HG03571 (cell line): ENCODE results near the gene SURF2.

ENCODE experiments used
- ATAC-seq: cut with Tn5 transposase; IDR thresholded peaks from one replicate; pipeline ENCODE4 v1.9.1; 2021; ENCODE audit not compliant: unreplicated experiment

The SURF2 gene

DNA sequence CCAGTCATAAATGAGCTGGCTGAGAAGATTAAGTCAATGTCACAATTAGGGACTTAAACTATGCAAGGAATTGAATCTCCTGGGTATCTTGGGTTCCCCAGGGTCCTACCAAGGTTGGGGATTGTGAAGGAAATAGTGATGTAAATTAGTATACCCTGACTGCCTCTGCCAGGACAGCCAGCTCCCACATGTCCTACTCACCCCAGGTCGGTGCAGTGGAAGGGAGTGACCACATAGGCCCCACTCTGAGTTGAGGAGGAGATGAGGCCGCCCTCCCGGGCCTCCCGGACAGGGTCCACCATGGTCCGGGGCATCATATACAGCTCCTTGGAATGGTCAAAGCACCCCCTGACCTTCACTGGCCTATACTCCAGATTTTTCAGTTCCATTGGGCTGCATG lies 2.8 kb upstream of the SURF2 start:
- no peak for ATAC-seq

DNA sequence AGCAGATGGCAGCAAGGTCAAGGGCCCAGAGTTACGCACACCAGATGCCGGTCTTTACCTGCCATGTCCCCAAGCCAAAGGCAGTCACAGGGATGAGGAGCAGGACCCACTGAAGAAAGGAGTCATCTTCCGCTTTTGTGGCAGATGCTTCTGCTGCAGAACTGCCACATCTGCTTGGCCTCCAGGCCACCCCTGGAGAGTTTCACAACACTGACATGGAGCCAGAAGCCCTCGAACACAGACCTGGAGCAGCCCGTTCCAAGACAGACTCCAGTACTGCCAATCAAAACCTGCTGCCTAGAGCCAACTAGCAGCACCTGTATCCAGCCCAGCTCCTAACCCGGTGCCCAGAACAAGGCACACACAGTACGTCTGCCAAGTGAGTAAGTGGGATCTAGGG lies 1.6 kb upstream of the SURF2 start:
- no peak for ATAC-seq

DNA sequence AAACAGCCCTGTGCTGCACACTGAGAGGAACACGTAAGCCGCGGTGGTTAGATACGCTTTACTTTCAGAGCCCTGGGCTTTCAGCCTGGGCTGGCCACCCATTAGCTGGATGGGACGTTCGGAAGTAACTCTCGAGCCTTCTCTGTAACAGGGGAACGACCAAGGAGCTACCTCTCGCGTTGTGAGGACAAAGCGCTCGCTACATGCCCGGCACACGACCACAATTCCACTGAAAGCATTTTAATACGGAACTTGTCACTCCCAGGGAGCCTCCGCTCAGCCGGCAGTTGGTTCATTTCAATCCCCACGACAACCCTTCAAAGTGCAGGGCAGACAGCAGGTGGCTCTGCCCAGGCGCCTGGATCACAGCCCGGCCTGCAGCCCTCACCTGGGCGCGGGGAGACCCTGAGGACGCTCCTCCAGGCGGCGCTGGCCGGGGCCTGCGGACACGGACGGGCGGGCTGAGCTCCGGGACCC lies 431 bp upstream of the SURF2 start:
- no peak for ATAC-seq

DNA sequence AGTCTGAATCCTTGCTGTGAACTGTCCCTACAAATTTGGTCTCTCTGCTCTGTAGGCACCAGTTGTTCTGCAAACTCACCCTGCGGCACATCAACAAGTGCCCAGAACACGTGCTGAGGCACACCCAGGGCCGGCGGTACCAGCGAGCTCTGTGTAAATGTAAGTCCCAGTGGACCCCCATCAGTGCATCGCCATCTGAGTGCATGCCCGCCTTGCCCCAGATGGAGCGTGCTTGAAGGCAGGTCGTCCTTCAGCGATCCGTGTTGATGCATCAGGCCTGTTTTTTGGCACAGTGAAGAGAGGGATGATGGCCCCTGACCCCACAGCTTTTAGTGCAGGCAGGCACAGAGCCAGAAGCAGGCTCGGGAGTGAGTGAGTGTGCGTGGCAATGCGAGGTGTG lies 1.3 kb downstream of the SURF2 start:
- no peak for ATAC-seq

DNA sequence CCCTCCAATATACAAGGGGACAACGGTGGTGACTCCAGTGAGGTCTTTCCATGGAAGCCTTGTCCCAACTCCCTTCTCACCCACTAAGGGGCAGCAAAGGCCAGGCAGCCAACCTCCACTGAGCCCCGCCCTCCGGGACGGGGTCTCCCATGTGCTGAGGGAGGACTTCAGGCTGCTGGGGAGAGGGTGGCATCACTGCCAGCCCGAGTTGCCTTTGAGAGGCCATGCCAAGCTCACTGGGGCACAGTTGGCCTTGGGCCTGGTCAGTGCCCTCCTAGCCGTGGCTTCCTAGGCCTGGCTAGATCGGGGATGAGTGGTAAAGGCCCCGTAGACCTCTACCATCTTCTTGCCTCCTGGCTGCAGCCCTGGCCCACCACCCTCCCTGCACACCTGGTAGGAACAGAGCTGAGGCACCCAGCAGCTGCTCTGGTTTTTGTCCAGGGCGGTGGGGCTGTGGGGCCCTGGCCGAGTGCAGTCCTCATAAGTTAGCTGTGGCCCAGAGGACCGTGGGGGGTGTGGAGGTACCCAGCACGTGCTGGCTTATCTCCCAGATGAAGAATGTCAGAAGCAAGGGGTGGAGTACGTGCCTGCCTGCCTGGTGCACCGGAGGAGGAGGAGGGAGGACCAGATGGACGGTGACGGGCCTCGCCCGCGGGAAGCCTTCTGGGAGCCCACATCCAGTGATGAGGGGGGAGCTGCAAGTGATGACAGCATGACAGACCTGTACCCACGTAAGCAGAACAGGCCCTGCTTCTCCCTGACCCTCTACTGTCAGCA lies 3.2 kb downstream of the SURF2 start:
- no peak for ATAC-seq

DNA sequence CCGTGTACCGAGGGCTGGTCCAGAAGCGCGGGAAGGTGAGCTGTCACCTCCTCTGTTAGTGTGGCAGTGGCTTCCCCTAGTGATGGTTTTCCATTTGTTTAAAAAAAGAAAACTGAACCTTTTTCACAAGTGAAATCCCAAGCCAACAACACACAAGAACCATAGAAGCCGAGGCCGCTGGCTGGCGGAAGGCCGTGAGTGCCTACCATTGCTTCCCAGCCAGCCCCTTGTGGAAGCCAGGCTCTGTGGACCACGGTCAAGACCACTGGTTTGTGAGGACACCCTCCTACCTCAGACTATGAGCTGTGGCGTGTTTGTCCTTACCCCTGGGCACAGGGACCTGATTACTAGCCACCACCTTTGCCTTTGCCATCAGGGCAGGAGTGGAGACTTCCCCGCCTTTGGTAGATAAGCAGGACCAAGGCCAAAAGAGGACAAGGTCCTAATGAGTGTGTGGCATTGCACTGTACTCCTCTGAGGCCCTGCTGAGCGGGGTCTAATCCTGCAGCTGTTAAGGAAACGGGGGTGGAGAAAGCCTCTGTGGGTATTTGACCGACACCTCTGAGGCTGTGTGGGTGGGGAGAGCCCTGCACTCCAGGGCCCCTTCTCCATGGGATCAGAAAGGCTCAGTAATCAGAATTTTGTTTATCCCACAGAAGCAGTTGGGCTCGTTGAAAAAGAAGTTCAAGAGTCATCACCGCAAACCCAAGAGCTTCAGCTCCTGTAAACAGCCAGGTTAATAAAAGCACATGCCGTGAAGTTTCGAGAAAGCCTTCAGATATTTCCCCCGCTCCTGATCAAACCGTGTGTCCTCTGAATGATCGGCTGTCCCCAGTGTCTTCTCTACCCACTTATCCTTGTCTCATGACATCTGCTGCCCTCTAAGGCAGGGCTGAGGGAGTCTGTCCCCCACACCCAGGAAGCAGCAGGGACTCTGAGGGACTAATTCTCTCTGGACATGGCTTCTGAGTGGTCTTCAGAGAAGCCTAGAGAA lies 4.3 kb downstream of the SURF2 start:
- ATAC-seq, result no peak

DNA sequence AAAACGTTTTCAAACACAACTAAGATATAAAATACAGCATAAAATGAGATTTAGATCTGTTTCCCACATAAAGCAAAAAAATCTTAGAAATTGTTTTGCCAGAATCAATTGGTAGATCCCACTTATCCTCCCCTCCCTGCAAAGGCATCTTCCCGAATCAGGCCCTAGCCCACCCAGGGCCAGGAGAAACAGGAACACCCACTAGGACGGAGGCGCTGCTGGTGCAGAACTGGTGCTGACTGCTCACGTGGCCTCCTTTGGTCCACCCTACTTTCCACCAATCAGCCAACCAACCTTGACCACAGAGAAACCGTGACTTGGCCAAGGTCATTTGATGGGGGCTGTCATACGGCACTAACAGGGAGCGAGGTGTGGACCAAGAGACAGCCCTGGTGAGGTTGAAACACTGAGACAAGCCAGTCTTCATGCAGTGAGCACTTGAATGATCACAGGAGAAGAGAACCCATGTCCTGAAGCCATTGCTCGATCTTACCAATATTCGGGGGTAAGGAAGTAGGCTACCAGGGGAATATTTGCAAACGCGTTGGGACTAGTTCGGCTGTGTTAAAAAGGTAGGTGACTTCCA lies 5.2 kb downstream of the SURF2 start:
- no peak for ATAC-seq

DNA sequence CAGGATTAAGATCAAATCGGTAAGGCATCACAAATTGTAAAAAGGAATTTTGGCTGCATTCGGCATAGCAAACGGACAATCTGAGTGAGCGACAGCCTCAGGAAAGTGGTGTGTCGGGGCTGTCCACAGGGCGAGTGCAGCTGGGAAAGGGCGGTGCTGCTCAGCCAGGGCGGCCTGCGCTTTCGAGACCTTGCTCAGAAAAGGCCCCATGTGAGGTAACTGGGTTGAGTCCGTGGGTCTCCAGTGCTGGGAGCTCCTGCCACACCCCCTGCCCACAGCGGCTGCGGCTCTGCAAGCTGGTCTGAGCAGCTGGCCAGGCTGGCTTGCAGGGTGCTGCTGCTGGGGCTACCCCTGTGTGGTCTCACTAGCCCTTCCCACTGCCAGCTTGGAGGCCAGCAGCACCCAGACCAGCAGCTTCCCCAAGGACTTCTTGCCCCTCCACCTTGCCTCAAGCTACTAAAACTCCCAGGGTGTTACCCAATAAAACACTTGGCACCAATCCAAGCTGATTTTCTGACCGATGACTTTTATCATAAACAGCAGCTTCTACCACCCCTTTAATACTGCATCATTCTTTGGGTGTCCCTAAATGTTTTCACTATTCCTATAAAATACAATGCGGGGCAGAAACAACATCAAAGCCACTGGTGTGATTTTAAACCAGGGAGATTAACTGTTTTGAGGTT lies 6.2 kb downstream of the SURF2 start:
- no peak for ATAC-seq

DNA sequence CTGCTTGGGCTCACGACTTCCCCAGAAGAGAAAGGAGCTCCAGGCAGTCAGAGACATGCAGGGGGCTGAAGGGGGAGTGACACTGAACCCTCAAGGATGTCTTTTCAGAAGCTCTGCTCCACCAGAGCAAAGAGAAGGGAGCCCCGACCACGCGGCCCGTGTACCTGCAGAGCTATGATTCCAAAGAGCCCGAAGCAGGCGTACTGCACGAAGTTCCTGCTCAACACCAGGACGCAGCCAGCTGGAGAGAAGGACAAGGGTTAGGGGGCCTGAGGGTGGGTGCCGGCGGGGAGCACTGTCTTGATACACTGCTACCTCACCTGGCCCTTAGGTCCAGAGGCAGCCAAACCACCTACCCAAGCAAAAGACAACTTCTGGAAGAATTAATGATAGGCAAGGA lies 10.1 kb downstream of the SURF2 start:
- ATAC-seq, result no peak

DNA sequence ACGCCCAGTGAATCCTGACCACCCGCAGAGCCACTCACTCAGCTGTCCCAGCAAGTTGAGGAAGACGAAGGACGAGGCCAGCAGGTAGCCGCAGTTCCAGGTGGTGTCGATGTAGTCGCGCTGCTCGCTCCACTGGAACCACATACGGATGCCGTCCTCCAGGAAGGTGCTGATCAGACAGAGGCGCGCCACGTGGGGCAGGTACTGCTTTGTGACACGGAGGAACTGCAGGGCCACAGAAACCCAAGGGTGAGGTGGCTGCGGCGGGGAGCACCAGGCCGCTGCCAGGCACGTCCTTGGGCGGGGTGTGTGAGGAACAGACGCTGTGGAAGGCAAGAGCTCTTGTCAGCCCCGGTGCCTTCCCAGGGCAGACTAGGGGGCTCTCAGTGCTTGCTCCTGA lies 10.9 kb downstream of the SURF2 start:
- no peak for ATAC-seq

DNA sequence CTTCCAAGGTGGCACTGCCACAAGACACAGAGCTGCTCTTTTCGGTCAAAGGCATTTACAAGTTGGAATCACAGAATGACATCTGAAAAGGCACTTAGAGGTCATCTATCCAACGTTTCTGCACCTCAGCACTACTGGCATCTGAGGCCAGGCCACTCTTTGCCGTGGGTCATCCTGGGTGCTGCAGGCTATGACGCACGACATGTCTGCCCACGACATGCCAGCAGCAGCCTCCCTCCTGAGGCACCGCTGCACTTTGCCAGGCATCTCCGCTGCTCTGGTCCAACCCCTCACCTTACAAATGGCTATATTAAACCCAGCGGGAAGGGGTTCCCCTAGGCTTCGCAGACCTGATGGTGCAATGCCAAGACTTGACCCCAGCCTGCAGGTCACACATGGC lies 11.4 kb downstream of the SURF2 start:
- ATAC-seq, result no peak

DNA sequence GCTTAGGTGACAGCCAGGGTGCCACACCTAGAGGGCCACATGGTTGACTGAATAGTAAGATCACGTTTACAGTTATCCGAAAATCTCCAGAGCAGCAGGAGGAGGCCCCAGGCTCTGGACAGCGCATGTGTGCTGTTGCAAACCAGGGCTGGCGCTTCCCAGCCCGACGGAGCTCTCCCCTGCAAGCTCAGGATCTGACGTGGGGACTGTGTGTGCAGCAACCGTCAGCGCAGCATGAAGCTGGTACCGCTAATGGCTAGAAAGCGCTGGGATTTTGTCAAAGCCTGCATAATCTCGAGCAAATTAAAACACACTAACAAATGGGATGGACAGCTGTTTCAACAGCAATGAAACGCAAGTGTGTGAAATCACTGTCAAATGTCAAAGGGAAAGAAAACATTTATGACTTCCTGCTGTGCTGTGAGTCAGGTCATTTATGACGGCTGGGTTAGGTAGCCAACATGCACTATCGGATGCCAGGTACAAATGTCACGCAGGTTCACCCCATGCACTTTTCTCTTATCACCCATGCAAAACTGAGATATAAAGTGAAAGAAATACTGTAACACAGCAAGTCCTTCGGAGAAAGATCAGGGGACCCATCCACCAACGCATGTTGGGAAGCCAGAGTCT lies 12.0 kb downstream of the SURF2 start:
- no peak for ATAC-seq

DNA sequence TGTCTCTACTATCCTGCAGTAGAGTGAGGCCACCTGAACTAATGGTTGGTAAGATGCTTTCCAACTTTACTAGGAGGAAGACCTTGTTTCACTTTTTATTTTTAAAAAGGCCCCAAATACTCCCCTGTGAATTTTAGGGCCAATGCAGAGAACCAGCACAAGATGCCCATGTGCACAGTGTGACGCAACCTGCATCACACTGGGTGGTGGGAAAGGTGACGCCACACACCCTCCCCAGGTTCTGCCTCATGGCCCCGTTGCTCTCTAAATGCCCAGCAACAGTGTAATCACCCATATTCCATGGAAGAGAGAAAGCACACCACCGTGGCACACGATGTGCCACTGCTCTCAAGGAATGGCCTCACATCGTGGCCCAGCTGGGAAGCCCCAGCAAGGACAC lies 13.1 kb downstream of the SURF2 start:
- ATAC-seq, result no peak

DNA sequence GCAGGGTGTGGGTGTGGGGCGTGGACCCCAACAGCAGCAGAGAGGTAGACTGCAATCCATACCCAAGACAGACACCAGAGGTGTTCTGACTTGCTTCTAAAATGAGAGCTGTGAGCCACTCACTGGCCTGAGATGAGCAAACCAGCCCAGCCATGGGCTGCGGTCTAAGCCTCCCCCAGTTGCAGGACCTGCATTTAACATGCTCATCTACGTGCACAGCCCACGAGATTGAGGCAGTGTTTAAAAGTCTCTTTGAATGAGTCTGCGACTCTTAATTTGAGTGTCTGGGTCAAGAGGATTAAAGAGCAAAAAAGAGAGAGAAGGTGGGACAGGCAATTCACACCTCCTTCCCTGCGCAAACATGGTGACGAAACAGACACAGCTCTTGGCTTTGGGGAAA lies 13.6 kb downstream of the SURF2 start:
- no peak for ATAC-seq

DNA sequence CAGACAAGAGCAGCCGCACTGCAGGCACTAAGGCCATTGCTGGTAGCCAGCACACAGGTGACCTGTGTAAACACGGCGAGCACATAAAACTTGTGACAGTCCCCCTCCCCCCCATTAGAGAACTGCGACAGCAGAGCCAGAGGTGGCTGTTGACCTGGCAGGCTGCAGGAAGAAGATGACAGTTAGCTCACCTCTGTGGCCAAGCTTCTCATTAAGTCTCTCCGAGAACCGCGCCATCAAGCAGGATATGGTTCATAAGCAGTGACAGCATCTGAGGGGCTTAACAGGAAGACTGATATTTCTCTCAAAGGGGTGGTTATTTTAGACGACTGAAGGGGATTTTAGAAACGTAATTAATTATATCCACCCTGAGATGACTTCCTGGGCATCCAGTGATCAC lies 14.3 kb downstream of the SURF2 start:
- ATAC-seq, result no peak

DNA sequence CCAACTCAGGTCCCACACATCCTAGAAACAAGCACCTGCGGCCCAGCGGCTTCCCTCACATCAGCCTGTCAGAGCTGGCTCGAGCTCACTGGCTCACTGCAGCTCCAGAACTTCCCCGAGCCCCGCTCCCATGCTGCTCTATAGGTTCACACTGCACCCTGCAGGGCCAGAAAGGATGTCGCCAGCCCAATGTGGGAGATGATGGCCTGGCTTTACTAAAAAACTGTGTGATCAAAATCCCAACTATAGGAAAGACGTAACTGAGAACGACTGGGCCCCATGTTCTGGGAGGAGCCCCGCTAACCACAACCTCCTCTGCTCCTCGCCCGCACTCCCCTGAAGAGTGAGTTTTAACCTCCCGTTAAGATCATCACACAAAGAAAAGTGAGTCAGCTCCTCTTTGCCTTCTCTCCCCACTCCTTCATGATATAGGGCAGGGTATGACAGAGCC lies 14.9 kb downstream of the SURF2 start:
- no peak for ATAC-seq

DNA sequence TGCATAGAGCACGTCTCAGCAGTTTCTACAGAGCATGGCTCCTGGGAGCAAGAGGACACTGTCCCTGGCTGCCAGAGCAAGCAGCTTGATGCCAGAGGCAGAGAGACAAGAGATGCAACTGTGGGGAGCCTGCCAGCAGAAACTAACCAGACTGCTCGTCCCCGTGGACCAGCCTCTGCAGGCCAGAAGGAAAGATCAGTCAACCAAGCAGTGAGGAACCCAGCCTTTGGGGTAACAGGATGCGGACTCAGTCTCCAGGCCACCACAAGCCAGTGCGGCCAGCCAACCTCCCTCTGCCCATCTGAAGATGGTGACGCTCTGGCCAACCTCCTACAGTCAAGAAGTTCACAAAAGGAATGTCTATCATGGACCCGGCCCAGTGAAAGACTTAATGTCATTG lies 15.8 kb downstream of the SURF2 start:
- no peak for ATAC-seq

DNA sequence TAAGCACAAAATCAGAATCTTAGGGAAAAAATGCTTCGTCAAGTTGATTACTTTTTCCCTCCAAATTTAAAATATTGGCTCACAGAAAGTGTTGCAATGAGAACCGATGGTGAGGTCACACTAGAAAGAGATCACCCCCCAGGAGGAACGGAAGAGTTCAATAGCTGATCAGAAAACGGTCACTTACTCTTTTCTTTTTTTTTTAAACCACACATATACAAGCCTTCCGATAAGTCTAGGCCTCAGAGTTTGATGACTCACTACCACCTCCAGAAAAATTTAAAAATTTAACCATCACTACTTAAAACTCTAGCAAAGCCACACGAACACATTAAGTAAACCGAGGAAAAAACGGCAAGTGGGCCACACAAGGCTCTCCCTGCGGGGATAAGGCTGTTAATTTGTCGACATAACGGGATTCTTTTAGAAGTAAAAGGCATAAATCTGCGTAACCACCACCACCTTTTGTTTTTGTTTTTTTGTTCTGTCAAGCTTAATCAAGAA lies 18.3 kb downstream of the SURF2 start:
- no peak for ATAC-seq

DNA sequence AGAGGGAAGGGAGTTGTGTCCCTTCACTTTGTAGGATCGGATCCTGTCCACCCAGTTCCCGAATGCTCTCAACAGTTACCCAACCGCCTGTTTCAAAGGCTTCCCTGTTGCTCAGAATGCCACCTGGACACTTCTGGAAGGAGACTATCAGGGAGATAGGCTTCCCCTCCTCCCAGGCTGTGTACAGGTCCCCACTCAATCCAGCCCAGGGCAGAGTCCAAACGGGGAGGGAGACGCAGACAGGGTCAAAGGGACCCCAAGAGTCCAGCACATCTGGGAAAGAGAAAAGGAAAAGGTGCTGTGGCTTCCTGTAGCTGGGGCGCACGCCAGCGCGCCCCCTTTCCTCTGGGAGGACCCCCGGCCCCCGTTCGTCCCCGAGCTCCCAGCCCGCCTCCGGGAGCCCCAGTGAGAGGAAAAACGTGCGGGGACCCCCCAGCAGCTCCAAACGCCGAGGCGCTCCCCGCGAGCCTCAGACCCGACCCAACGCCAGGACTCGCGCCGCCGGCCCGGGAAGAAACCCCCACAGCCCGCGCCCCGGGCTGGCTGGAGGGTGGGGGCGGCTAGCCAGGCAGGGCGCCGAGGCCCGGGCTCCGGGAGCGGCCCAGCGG lies 18.9 kb downstream of the SURF2 start:
- ATAC-seq, result peak; percentile 8
